Naive thymus-derived CD4-positive, alpha-beta T cell (primary cell): ENCODE data around the gene ARRDC5. TPM values are rescaled to one million over a fixed set of nuclear protein-coding genes. Genes with fewer than 3 reads are reported as not detected.

Experiments used
- ATAC-seq: fragments of 150-1000 bp; cut with Tn5 transposase; 2 replicates; pipeline ENCODE4 v1.10.0; 2021; ENCODE audit warnings: mild to moderate bottlenecking, moderate library complexity
- CTCF ChIA-PET: fragments of 350-600 bp; sonication (Branson Sonifier 250); formaldehyde crosslinking; loops from one replicate; lab custom pipeline; 2021; ENCODE audit warnings: antibody characterized with exemption; lab: Charles Lee
- POLR2A ChIA-PET: fragments of 350-600 bp; sonication (Branson Sonifier 250); formaldehyde crosslinking; loops from one replicate; lab custom pipeline; 2021; ENCODE audit warnings: antibody characterized with exemption, inconsistent platforms; lab: Charles Lee
- DNase-seq, 9 donors: peaks; one replicate each; pipeline versions ENCODE4 v3.0.0 to v3.0.0-alpha.2; 2020 to 2022; ENCODE audit warnings: mixed read lengths in 1 of 9
- H3K27ac ChIP-seq: one replicate; pipeline ENCODE4 v1.7.0; 2013; ENCODE audit warnings: mild to moderate bottlenecking, low read depth, low read length, moderate library complexity
- H3K27me3 ChIP-seq, 2 donors: one replicate each; pipeline ENCODE4 v1.7.0; 2013; ENCODE audit warnings: low read length in 2 of 2, mild to moderate bottlenecking in 2 of 2, moderate library complexity in 2 of 2; ENCODE audit not compliant: control insufficient read depth in 2 of 2, insufficient read depth in 2 of 2
- H3K36me3 ChIP-seq, 3 experiments: 1 replicate in 2 of 3; 2 replicates in 1 of 3; pipeline ENCODE4 v1.7.0; 2013; ENCODE audit warnings: low read length in 3 of 3, mild to moderate bottlenecking in 3 of 3, moderate library complexity in 1 of 3; ENCODE audit not compliant: insufficient read depth in 3 of 3, control insufficient read depth in 2 of 3
- H3K4me1 ChIP-seq, 2 donors: one replicate each; pipeline ENCODE4 v1.7.0; 2013; ENCODE audit warnings: low read length in 2 of 2, mild to moderate bottlenecking in 2 of 2, moderate library complexity in 1 of 2; ENCODE audit not compliant: control insufficient read depth in 2 of 2, insufficient read depth in 2 of 2
- H3K4me3 ChIP-seq: 2 replicates; pipeline ENCODE4 v1.7.0; 2013; ENCODE audit warnings: mild to moderate bottlenecking, low read length
- H3K9me3 ChIP-seq, 3 experiments: 1 replicate in 2 of 3; 2 replicates in 1 of 3; pipeline ENCODE4 v1.7.0; 2013; ENCODE audit warnings: low read length in 3 of 3; ENCODE audit not compliant: control insufficient read depth in 2 of 3
- H3K27ac Mint-ChIP-seq, 9 donors: one replicate each; pipeline ENCODE4 v1.8.0; 2020 to 2022; ENCODE audit warnings: mixed read lengths in 9 of 9, mild to moderate bottlenecking in 8 of 9, moderate library complexity in 5 of 9, inconsistent platforms in 2 of 9
- H3K27me3 Mint-ChIP-seq, 5 donors: one replicate each; pipeline ENCODE4 v1.8.0; 2021 to 2022; ENCODE audit warnings: mixed read lengths in 5 of 5, mild to moderate bottlenecking in 1 of 5
- H3K36me3 Mint-ChIP-seq, 5 donors: one replicate each; pipeline ENCODE4 v1.8.0; 2020 to 2022; ENCODE audit warnings: mixed read lengths in 5 of 5, mild to moderate bottlenecking in 3 of 5, inconsistent platforms in 1 of 5
- H3K4me1 Mint-ChIP-seq, 7 donors: one replicate each; pipeline ENCODE4 v1.8.0; 2020 to 2022; ENCODE audit warnings: mixed read lengths in 7 of 7, mild to moderate bottlenecking in 3 of 7, inconsistent platforms in 1 of 7
- H3K4me3 Mint-ChIP-seq, 10 donors: one replicate each; pipeline ENCODE4 v1.8.0; 2020 to 2022; ENCODE audit warnings: mild to moderate bottlenecking in 10 of 10, mixed read lengths in 10 of 10, moderate library complexity in 6 of 10, inconsistent platforms in 2 of 10
- H3K9me3 Mint-ChIP-seq, 11 donors: one replicate each; pipeline ENCODE4 v1.8.0; 2020 to 2022; ENCODE audit warnings: mixed read lengths in 11 of 11, mild to moderate bottlenecking in 4 of 11, inconsistent platforms in 1 of 11, moderate library complexity in 1 of 11
- intact Hi-C, 2 donors: fragments of 100-400 bp; cut with micrococcal nuclease; formaldehyde crosslinking; loops; one replicate each; pipeline ENCODE4 v1.15.1; 2023
- polyA plus RNA-seq, 2 donors: library from polyadenylated mRNA; unstranded; fragments of 300-500 nt; fragmentation: Illumina TruSeq; gene quantifications; one replicate each; pipeline ENCODE4 v1.2.3, GENCODE V29; 2021
- total RNA-seq, 6 experiments: library from RNA in 5 of 6; stranded (reverse) in 5 of 6; gene quantifications; 1 replicate in 5 of 6; 2 replicates in 1 of 6; pipeline ENCODE4 v1.2.3 and lab custom pipeline; 2021 to 2026

The ARRDC5 gene
- total and polyA plus RNA-seq, 7 experiments from 2014 or later = 2.7 to 28.6 (median 9.8) TPM

DNA sequence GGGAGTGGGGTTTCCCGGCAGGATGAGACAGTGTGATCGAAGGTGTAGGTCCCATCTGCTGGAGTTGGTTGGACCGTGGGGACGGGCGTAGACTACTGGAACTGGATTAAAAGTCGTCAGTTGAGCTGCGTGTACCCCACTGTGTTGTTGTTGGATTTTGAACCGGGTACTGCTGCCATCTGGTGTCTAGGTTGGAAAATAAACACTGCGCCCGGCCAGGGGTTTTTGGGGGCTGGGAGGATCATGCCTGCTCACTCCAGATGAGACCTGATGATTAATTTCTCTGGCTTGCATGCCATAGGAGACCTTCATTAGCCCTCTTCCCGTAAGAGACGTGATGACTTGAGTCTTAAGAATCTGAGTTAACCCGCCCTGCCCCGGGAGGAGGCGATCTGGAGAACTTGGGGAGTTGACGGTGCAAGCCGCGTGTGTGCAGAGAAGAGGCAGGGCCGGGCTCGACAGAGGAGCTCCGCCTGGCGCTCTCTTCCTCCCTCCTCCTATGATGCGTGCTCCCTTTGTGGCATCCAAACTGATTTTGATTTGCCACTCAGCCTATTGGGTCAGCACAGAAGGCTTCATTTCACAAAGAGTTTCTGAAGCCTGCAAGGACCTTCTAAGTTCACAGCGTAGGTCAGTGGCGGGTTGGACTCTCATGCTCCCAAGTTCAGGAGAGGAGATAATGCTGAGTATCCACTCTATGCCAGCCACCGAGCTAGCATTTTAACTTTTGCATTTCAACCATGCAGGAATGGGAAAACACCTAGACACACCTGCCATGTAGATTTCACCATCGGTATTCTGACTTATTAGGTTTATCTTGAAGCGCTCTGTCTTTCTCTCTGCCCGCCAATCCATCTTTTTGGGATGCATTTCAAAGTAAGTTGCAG lies 9.3 kb upstream of the ARRDC5 start:
- CTCF ChIA-PET = interaction anchor here (0.6 to 4.6 kb wide), 16 partner anchors 15 to 777 kb away, joined by 3 to 51 read pairs (median 4); partner anchors contain the start of genes FEM1A and KDM4B
- peaks cover 0 to 15% (median 0%) of the 10 kb centered on the region in 3 experiments for H3K36me3 ChIP-seq
- no peaks in the 10 kb centered on the region for H3K27me3 ChIP-seq
- no peaks in the 10 kb centered on the region for H3K27me3 Mint-ChIP-seq
- H3K36me3 Mint-ChIP-seq = peaks cover 4 to 25% (median 7%) of the 10 kb centered on the region in 5 donors
- peak overlapping the region; percentile 93 to 100 (median 99) for H3K4me3 Mint-ChIP-seq
- peak overlapping the region; percentile 78 to 99 (median 91) for H3K27ac Mint-ChIP-seq
- H3K27ac ChIP-seq = peak overlapping the region; percentile 67
- peak overlapping the region; percentile 61 for H3K4me3 ChIP-seq
- peaks cover 54 to 59% of the 10 kb centered on the region in 2 donors for H3K4me1 ChIP-seq
- ATAC-seq (peak; percentile 63), DNase-seq (peak; percentile 48 to 81 (median 75))
- H3K4me1 Mint-ChIP-seq = peaks cover 44 to 69% (median 61%) of the 10 kb centered on the region in 7 donors
- intact Hi-C loops = loop anchor here (1.0 to 5.0 kb wide), 6 partner anchors 40 to 187 kb away; partner anchors contain the start of genes FEM1A (in 2 of the 2) and PLIN3 (in 1 of the 2)
- H3K9me3 ChIP-seq = no peaks in the 10 kb centered on the region
- POLR2A ChIA-PET = interaction anchor here (0.6 to 2.5 kb wide), 10 partner anchors 22 to 121 kb away, joined by 3 to 14 read pairs (median 6); partner anchors contain the start of genes FEM1A, KDM4B and PLIN3
- peaks cover 0 to 3% (median 0%) of the 10 kb centered on the region in 11 donors for H3K9me3 Mint-ChIP-seq

- H3K4me3 Mint-ChIP-seq = peak overlapping the region; percentile 93 to 100 (median 99)
- H3K27ac ChIP-seq = peak overlapping the region; percentile 67
- no peaks in the 10 kb centered on the region for H3K9me3 ChIP-seq
- no peaks in the 10 kb centered on the region for H3K9me3 Mint-ChIP-seq
- H3K36me3 ChIP-seq = peaks cover 0 to 17% (median 0%) of the 10 kb centered on the region in 3 experiments
- peaks cover 44 to 70% (median 59%) of the 10 kb centered on the region in 7 donors for H3K4me1 Mint-ChIP-seq
- H3K27me3 ChIP-seq = no peaks in the 10 kb centered on the region
- peaks cover 3 to 22% (median 5%) of the 10 kb centered on the region in 5 donors for H3K36me3 Mint-ChIP-seq
- intact Hi-C loops = loop anchor here (1.0 to 5.0 kb wide), 6 partner anchors 39 to 187 kb away; partner anchors contain the start of genes FEM1A (in 2 of the 2) and PLIN3 (in 1 of the 2)
- no peak for ATAC-seq
- H3K27ac Mint-ChIP-seq = peak overlapping the region; percentile 78 to 99 (median 91)
- H3K4me3 ChIP-seq = peak overlapping the region; percentile 61
- DNase-seq = peak in 1 of 9 donors; percentile 6
- ChIA-PET CTCF (interaction anchor here (0.6 to 4.6 kb wide), 12 partner anchors 22 to 778 kb away, joined by 3 to 51 read pairs (median 5); partner anchors contain the start of gene FEM1A), POLR2A (interaction anchor here (0.6 to 2.5 kb wide), 9 partner anchors 14 to 120 kb away, joined by 3 to 14 read pairs (median 7); partner anchors contain the start of genes FEM1A, KDM4B and PLIN3)
- no peaks in the 10 kb centered on the region for H3K27me3 Mint-ChIP-seq
- H3K4me1 ChIP-seq = peaks cover 48 to 59% of the 10 kb centered on the region in 2 donors
Measured at GRCh38 chr19:4911314-4911713, 8.6 kb upstream of the ARRDC5 start.

- Mint-ChIP-seq H3K36me3 (peaks cover 3 to 18% (median 5%) of the 10 kb centered on the region in 5 donors), H3K9me3 (no peaks in the 10 kb centered on the region), H3K4me3 (peak overlapping the region; percentile 93 to 100 (median 99)), H3K27ac (peak overlapping the region; percentile 78 to 99 (median 91)), H3K27me3 (no peaks in the 10 kb centered on the region), H3K4me1 (peaks cover 44 to 72% (median 58%) of the 10 kb centered on the region in 7 donors)
- ChIA-PET CTCF (interaction anchor here (0.6 to 4.6 kb wide), 9 partner anchors 21 to 778 kb away, joined by 3 to 51 read pairs (median 6); no protein-coding TSS in a partner anchor), POLR2A (interaction anchor here (0.7 to 2.5 kb wide), 7 partner anchors 13 to 119 kb away, joined by 3 to 14 read pairs (median 8); partner anchors contain the start of genes FEM1A, KDM4B and PLIN3)
- Histone ChIP-seq H3K27ac (peak overlapping the region; percentile 67), H3K36me3 (peaks cover 0 to 15% (median 0%) of the 10 kb centered on the region in 3 experiments), H3K27me3 (no peaks in the 10 kb centered on the region), H3K4me1 (peaks cover 48 to 58% of the 10 kb centered on the region in 2 donors), H3K4me3 (peak overlapping the region; percentile 61), H3K9me3 (no peaks in the 10 kb centered on the region)
- DNase-seq = no peak
- intact Hi-C loops = loop anchor here (1.0 to 5.0 kb wide), 7 partner anchors 38 to 186 kb away; partner anchors contain the start of genes FEM1A (in 2 of the 2) and PLIN3 (in 1 of the 2)
- ATAC-seq = no peak
Measured at GRCh38 chr19:4910594-4911281, 8.0 kb upstream of the ARRDC5 start.

DNA sequence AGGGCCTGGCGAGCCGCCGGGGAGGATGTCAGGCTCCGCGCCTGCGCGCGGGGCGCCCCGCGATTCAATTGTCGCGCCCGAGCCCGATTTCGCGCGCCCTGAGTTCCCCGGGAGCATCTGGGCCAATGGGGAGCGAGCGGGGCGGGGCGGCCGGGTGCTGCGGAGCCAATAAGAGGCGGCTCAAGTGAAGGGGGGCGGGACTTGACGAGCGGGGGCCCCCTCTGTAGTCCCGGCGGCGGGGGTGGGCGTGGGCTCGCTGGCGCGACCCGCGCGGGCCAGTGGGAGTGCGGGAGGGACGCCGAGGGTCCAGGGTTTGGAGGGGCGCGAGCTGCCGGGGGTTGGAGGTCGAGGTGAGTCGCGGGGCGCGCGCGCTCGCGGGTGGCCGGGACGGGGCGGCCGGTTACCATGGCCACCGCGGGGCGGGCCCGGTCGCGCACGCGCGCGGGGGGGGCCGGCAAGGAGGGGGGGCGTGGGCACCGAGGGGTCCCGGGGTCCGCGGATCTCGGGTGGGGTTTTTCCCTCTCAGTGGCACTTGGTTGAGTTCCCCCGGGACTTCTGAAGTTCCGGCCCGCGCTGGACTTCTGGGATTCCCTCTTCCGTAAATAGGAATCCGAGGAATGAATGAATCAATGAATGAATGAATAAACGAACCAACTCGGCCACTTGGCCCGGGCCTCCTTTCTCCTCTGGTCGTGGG lies 7.3 kb upstream of the ARRDC5 start:
- POLR2A ChIA-PET = interaction anchor here (2.5 kb wide), 1 partner anchor 58 kb away, joined by 8 read pairs; the partner anchor contains the start of gene KDM4B
- ATAC-seq = peak; percentile 95
- H3K9me3 Mint-ChIP-seq = no peaks in the 10 kb centered on the region
- Histone ChIP-seq H3K36me3 (peaks cover 0 to 15% (median 0%) of the 10 kb centered on the region in 3 experiments), H3K27me3 (no peaks in the 10 kb centered on the region), H3K27ac (peak overlapping the region; percentile 67), H3K9me3 (no peaks in the 10 kb centered on the region), H3K4me3 (peak overlapping the region; percentile 61), H3K4me1 (peaks cover 48 to 54% of the 10 kb centered on the region in 2 donors)
- CTCF ChIA-PET = interaction anchor here (3.1 to 4.6 kb wide), 2 partner anchors 38 to 100 kb away, joined by 24 to 51 read pairs; no protein-coding TSS in a partner anchor
- H3K36me3 Mint-ChIP-seq = peaks cover 3 to 16% (median 5%) of the 10 kb centered on the region in 5 donors
- H3K27ac Mint-ChIP-seq = peak overlapping the region in 4 of 9 donors; percentile 86 to 99 (median 89)
- no peaks in the 10 kb centered on the region for H3K27me3 Mint-ChIP-seq
- intact Hi-C loops = loop anchor here (1.0 to 5.0 kb wide), 5 partner anchors 58 to 508 kb away; partner anchors contain the start of genes FEM1A (in 2 of the 2), CHAF1A (in 1 of the 2) and SH3GL1 (in 1 of the 2)
- peak overlapping the region; percentile 93 to 100 (median 99) for H3K4me3 Mint-ChIP-seq
- DNase-seq = peak; percentile 88 to 96 (median 94)
- peaks cover 44 to 74% (median 58%) of the 10 kb centered on the region in 7 donors for H3K4me1 Mint-ChIP-seq

DNA sequence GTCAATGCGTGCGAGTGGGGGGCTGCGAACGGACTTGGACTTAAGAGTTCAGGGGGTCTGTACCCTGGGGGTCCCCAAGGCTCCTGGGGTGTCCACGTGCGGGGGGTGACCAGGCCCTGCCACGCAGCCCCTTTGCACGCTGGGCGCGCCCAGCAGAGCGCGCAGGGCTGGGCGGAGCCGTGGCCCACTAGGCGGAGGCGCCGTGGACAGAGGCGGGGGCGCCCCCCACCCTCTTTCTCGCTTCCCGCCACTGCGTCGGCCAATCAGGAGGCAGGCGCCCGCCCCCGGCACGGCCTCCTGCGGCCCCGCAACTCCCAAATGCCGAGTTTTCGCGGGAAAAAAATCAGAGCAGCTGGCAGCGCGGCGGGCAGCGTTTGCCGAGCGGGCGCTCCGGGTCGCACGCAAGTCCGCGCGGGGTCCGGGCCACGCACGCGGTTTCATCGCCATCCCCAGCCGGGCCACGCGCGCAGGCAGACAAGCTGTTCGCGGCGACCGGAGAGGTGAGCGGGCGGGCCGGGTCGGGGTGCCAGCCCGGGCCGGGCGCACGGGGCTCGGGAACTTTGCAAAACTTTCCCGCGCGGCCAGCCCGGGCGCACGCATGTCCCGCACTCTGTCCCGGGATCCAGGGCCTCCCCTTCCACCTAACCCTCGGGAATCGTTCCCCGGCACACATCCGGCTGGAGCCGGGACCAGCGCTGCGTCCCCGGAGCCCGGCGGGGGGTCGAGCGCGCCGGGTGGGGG lies 6.6 kb upstream of the ARRDC5 start, which contains the start of gene UHRF1:
TSS of gene UHRF1 (plus strand) at position 346 of the 741 bp plus-strand sequence. CDS start 1,385 bp downstream, outside the sequence.
- DNase-seq (peak in 2 of 9 donors; percentile 16 to 74), ATAC-seq (no peak)
- no peaks in the 10 kb centered on the region for H3K27me3 ChIP-seq
- peak within 1 kb of the TSS; percentile 61 for H3K4me3 ChIP-seq
- H3K27ac ChIP-seq = peak within 1 kb of the TSS; percentile 67
- H3K9me3 ChIP-seq = no peaks in the 10 kb centered on the region
- Mint-ChIP-seq H3K27me3 (no peaks in the 10 kb centered on the region), H3K4me3 (peak within 1 kb of the TSS; percentile 93 to 100 (median 99)), H3K4me1 (peaks cover 38 to 69% (median 56%) of the 10 kb centered on the region in 7 donors), H3K27ac (peak within 1 kb of the TSS in 7 of 9 donors; percentile 55 to 99 (median 87)), H3K36me3 (peaks cover 0 to 10% (median 2%) of the 10 kb centered on the region in 5 donors), H3K9me3 (no peaks in the 10 kb centered on the region)
- POLR2A ChIA-PET = no interaction called here
- peaks cover 0 to 15% (median 0%) of the 10 kb centered on the region in 3 experiments for H3K36me3 ChIP-seq
- intact Hi-C loops = loop anchor here in 1 of 2 donors (5.0 kb wide), 1 partner anchor 507 kb away; the partner anchor contains the start of genes CHAF1A and SH3GL1
- H3K4me1 ChIP-seq = peaks cover 46 to 54% of the 10 kb centered on the region in 2 donors
- CTCF ChIA-PET = no interaction called here
